Vagina (tissue), 2 donors: ENCODE data around the gene ICA1L. TPM values are rescaled to one million over a fixed set of nuclear protein-coding genes. Genes with fewer than 3 reads are reported as not detected.

ENCODE experiments used
- DNase-seq, 2 donors: peaks; one replicate each; pipeline ENCODE4 v3.0.0-alpha.2; 2017; ENCODE audit errors: extremely low spot score in 2 of 2
- H3K27ac ChIP-seq: fragments of 200-600 bp; sonication (generic); one replicate; pipeline ENCODE4 v1.5.1; 2019
- H3K27me3 ChIP-seq: fragments of 200-600 bp; sonication (generic); one replicate; pipeline ENCODE4 v1.5.1; 2019
- H3K36me3 ChIP-seq, 2 donors: fragments of 200-600 bp; sonication (generic); one replicate each; pipeline ENCODE4 v1.5.1; 2017 to 2019
- H3K4me1 ChIP-seq: fragments of 200-600 bp; sonication (generic); one replicate; pipeline ENCODE4 v1.5.1; 2019
- H3K4me3 ChIP-seq, 2 donors: fragments of 200-600 bp; sonication (generic); 1 replicate in 1 of 2; 2 replicates in 1 of 2; pipeline ENCODE4 v1.5.1; 2016 to 2019
- H3K9me3 ChIP-seq: fragments of 200-600 bp; sonication (generic); one replicate; pipeline ENCODE4 v1.5.1; 2019
- POLR2A ChIP-seq, 2 donors: fragments of 450-650 bp; IDR thresholded peaks; one replicate each; pipeline ENCODE4 v1.6.1; 2017; ENCODE audit warnings: antibody characterized with exemption in 2 of 2, mild to moderate bottlenecking in 2 of 2, moderate library complexity in 2 of 2
- POLR2AphosphoS5 ChIP-seq, 2 donors: sonication (generic); formaldehyde crosslinking; IDR thresholded peaks; one replicate each; pipeline ENCODE4 v1.9.0; 2017; ENCODE audit warnings: antibody characterized with exemption in 2 of 2, mild to moderate bottlenecking in 2 of 2, low read depth in 1 of 2; ENCODE audit not compliant: insufficient read depth in 1 of 2
- intact Hi-C: fragments of 100-400 bp; cut with DNase I; formaldehyde crosslinking; loops from one replicate; pipeline ENCODE4 v1.15.1; 2023
- total RNA-seq: library from RNA; depleted of rRNA; stranded (reverse); fragments of >200 nt; gene quantifications from one replicate; pipeline ENCODE4 v1.2.3, GENCODE V29; 2016
- TF ChIP-seq, protein P1 (sequence below), 3 experiments: fragments of 450-650 bp in 2 of 3; fragments of 200-600 bp in 1 of 3; sonication (generic) in 1 of 3; IDR thresholded peaks; one replicate each; pipeline ENCODE4 v1.5.1; 2017 to 2019; ENCODE audit warnings: antibody characterized with exemption in 3 of 3, mild to moderate bottlenecking in 2 of 3, moderate library complexity in 2 of 3

The ICA1L gene
- total RNA-seq, 1 donor from 2014 or later = 21.6 TPM

DNA sequence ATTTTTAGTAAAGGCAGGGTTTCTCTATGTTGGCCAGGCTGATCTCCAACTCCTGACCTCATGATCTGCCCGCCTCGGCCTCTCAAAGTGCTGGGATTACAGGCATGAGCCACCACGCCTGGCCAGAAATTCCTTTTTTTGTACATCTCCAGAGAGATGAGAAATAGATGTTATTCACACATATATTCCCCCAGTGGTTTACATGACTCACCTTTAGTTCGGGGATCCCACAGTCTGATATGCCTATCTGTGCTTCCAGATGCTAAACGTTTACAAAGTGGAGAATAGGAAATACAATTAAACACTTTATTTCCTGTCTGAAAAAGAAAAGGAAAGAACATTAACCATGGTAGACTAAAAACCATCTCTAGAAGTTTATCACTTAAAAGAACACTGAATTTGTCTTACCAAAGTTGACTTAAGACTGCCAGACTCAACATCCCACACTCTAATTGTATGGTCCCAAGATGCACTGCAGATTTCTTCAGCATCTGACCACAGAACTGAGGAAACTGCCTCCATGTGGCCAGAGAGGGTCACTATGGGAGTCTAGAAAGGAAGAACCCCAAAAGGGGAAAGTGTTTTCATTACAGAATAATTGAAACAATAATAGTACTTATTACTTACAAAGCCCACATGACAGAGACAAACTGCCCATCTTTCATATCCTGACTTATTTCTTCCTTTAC lies 12.6 kb upstream of the ICA1L start:
- Histone ChIP-seq H3K4me1 (no peaks in the 10 kb centered on the region), H3K36me3 (peaks cover 0 to 30% of the 10 kb centered on the region in 2 donors), H3K4me3 (no peak overlapping the region)

DNA sequence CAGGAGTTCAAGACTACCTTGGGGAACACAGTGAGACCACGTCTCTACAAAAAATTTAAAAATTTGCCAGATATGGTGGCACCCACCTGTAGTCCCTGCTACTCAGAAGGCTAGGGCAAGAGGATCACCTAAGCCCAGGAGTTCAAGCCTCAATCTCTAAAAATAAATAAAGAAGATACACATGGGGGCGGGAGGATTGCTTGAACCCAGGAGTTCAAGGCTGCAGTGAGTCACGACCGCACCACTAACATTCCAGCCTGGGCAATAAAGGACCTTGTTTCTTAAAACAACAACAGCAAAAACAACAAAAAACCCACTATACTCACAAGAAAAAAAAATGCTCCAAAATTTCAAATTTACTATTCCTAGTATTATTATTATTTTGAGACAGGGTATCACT lies 10.0 kb upstream of the ICA1L start:
- DNase-seq = no peak
- Histone ChIP-seq H3K27ac (no peak overlapping the region), H3K9me3 (no peaks in the 10 kb centered on the region), H3K4me3 (no peak overlapping the region), H3K36me3 (peaks cover 0 to 22% of the 10 kb centered on the region in 2 donors), H3K27me3 (no peaks in the 10 kb centered on the region), H3K4me1 (no peaks in the 10 kb centered on the region)
- intact Hi-C loops = no loop called here
- no peak for TF ChIP-seq POLR2AphosphoS5 (IDR thresholded peaks at IDR 0.05; ENCODE audit: insufficient read depth in 1 of 2, low read depth in 1 of 2)
- TF ChIP-seq, protein P1, sequence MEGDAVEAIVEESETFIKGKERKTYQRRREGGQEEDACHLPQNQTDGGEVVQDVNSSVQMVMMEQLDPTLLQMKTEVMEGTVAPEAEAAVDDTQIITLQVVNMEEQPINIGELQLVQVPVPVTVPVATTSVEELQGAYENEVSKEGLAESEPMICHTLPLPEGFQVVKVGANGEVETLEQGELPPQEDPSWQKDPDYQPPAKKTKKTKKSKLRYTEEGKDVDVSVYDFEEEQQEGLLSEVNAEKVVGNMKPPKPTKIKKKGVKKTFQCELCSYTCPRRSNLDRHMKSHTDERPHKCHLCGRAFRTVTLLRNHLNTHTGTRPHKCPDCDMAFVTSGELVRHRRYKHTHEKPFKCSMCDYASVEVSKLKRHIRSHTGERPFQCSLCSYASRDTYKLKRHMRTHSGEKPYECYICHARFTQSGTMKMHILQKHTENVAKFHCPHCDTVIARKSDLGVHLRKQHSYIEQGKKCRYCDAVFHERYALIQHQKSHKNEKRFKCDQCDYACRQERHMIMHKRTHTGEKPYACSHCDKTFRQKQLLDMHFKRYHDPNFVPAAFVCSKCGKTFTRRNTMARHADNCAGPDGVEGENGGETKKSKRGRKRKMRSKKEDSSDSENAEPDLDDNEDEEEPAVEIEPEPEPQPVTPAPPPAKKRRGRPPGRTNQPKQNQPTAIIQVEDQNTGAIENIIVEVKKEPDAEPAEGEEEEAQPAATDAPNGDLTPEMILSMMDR (IDR thresholded peaks at IDR 0.05) = no peak
- no peak for TF ChIP-seq POLR2A (IDR thresholded peaks at IDR 0.05)

More for the DNA sequence above, 12.6 kb upstream of the ICA1L start:
- TF ChIP-seq, protein P1 (IDR thresholded peaks at IDR 0.05) = no peak
- no peak for TF ChIP-seq POLR2A (IDR thresholded peaks at IDR 0.05)
- TF ChIP-seq POLR2AphosphoS5 (IDR thresholded peaks at IDR 0.05; ENCODE audit: insufficient read depth in 1 of 2, low read depth in 1 of 2) = no peak
- Histone ChIP-seq H3K9me3 (no peaks in the 10 kb centered on the region), H3K27ac (no peak overlapping the region), H3K27me3 (no peaks in the 10 kb centered on the region)
- DNase-seq = no peak
- intact Hi-C loops = no loop called here

DNA sequence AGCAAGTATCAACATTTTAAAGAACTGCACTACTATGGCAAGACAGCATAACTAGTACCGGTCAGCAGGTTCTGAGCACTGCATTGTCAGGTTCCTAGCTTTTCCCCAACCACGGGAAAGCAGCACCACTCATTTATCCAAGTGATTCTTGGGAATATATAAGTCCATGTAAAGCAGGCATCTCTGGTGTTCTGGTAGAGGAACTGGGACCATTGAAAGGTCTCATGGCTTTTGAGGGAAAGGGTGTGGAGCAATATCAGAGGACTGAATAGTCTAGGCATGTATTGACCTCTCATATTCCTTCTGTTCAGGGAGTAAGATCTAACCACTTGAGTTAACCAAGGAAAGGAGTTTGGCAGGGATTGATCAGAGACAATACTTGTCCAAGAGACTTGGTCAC lies 6.1 kb upstream of the ICA1L start:
- no peak for DNase-seq
- H3K27ac ChIP-seq = no peak overlapping the region
- TF ChIP-seq POLR2A (IDR thresholded peaks at IDR 0.05) (no peak), POLR2AphosphoS5 (IDR thresholded peaks at IDR 0.05; ENCODE audit: insufficient read depth in 1 of 2, low read depth in 1 of 2) (no peak)
- TF ChIP-seq, protein P1 (IDR thresholded peaks at IDR 0.05) = no peak
- no peaks in the 10 kb centered on the region for H3K4me1 ChIP-seq
- H3K27me3 ChIP-seq = no peaks in the 10 kb centered on the region
- intact Hi-C loops = no loop called here
- no peak overlapping the region for H3K4me3 ChIP-seq
- H3K36me3 ChIP-seq = peaks cover 0 to 22% of the 10 kb centered on the region in 2 donors
- no peaks in the 10 kb centered on the region for H3K9me3 ChIP-seq

DNA sequence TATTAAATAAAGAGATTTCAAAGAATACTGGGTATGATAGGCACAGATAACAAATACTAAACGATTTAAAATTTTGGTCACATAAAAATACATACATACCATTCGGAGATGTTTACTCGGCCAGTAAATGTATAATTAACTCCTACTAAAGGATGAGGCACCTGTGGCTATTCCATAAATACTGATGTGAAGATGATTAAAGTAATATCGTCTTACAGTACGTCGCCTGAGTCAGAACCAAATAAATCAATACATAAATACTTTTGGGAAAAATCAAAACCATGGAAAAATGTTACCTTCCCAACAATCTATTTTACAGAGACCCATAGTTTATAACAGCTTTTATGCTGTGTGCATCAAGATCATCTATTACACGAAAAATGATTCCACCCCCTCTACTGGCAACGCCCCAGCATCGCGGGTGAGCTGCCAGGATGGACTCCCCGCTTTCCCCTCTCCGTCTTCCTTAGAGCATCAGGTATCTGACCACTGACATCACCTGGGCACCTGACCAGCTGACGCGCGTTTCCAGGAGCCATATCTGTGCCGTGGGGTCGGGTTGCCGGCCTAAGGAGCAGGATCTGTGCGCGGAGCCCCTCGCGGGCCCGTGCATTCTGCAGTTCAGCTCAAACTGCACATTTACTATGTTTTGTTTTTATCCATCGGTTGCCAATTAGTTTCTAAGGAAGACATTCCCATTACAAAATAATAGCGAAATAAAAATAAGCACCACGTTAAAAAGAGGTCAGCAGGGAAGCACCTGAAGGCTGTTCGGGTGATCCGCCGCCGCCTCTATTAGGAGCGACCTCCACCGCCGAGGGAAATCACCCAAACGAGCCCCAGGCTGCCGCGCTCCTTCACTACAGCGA lies 901 bp downstream of the ICA1L start:
- TF ChIP-seq POLR2A (IDR thresholded peaks at IDR 0.05) (no peak), POLR2AphosphoS5 (IDR thresholded peaks at IDR 0.05; ENCODE audit: insufficient read depth in 1 of 2, low read depth in 1 of 2) (peak in 1 of 2 donors; percentile 43)
- TF ChIP-seq, protein P1 (IDR thresholded peaks at IDR 0.05) = peak in 1 of 3 experiments; percentile 8
- H3K4me1 ChIP-seq = peaks cover 14% of the 10 kb centered on the region
- H3K9me3 ChIP-seq = no peaks in the 10 kb centered on the region
- no peak for DNase-seq
- intact Hi-C loops = no loop called here
- no peaks in the 10 kb centered on the region for H3K36me3 ChIP-seq
- peak overlapping the region; percentile 81 for H3K27ac ChIP-seq
- peak overlapping the region; percentile 65 to 88 for H3K4me3 ChIP-seq
- no peaks in the 10 kb centered on the region for H3K27me3 ChIP-seq
